HepG2 (cell line): ENCODE results near the gene DDX46. TPM values are rescaled to one million over a fixed set of nuclear protein-coding genes. Genes with fewer than 3 reads are reported as not detected.
A peak's percentile ranks its signal among the peaks of the same experiment; 100 is the strongest.

ENCODE experiments used
- ARNT ChIP-seq: fragments of 450-650 bp; IDR thresholded peaks from 2 replicates; pipeline ENCODE4 v1.6.1; 2017
- ELF4 ChIP-seq: sonication (generic); formaldehyde crosslinking; IDR thresholded peaks from 2 replicates; pipeline ENCODE4 v1.5.0; 2020; ENCODE audit warnings: missing genetic modification reagents, mild to moderate bottlenecking, moderate library complexity, borderline replicate concordance
- GATAD2A ChIP-seq: IDR thresholded peaks from 2 replicates; pipeline ENCODE4 v1.6.1; 2016
- JUND ChIP-seq: sonication (generic); formaldehyde crosslinking; IDR thresholded peaks from 2 replicates; pipeline ENCODE4 v1.8.0; 2022; ENCODE audit warnings: mild to moderate bottlenecking, missing genetic modification reagents
- MAX ChIP-seq: IDR thresholded peaks from 2 replicates; pipeline ENCODE4 v1.6.1; 2012; ENCODE audit warnings: inconsistent platforms
- MXD4 ChIP-seq: IDR thresholded peaks from 2 replicates; pipeline ENCODE4 v1.6.1; 2016; ENCODE audit warnings: mild to moderate bottlenecking, missing biosample characterization, missing genetic modification reagents
- ONECUT2 ChIP-seq: sonication (generic); formaldehyde crosslinking; IDR thresholded peaks from 2 replicates; pipeline ENCODE4 v1.4.0; 2020; ENCODE audit warnings: missing genetic modification reagents
- PAX8 ChIP-seq: sonication (generic); formaldehyde crosslinking; IDR thresholded peaks from 2 replicates; pipeline ENCODE4 v1.8.0; 2022; ENCODE audit warnings: mild to moderate bottlenecking, missing genetic modification reagents, borderline replicate concordance
- RFX1 ChIP-seq: fragments of 450-650 bp; IDR thresholded peaks from 2 replicates; pipeline ENCODE4 v1.6.1; 2017
- SP5 ChIP-seq: IDR thresholded peaks from 2 replicates; pipeline ENCODE4 v1.6.1; 2016; ENCODE audit warnings: low read depth, borderline replicate concordance
- SRSF9 ChIP-seq: fragments of 200-400 bp; formaldehyde crosslinking; IDR thresholded peaks from 2 replicates; pipeline ENCODE4 v1.6.1; 2018; ENCODE audit warnings: borderline replicate concordance, mild to moderate bottlenecking, low read depth, low read length; ENCODE audit not compliant: insufficient read depth, poor library complexity, severe bottlenecking
- ZBTB42 ChIP-seq: sonication (generic); formaldehyde crosslinking; IDR thresholded peaks from 2 replicates; pipeline ENCODE4 v1.5.0; 2020; ENCODE audit warnings: mild to moderate bottlenecking, missing genetic modification reagents
- ZFP1 ChIP-seq: IDR thresholded peaks from 2 replicates; pipeline ENCODE4 v1.6.1; 2016
- ZFX ChIP-seq: sonication (generic); formaldehyde crosslinking; IDR thresholded peaks from 2 replicates; pipeline ENCODE4 v1.4.0; 2020; ENCODE audit warnings: mild to moderate bottlenecking, low read depth, missing genetic modification reagents, moderate library complexity
- ZHX1 ChIP-seq: sonication (generic); formaldehyde crosslinking; IDR thresholded peaks from 2 replicates; pipeline ENCODE4 v1.8.1; 2022; ENCODE audit warnings: low read depth, mild to moderate bottlenecking, missing genetic modification reagents
- ZNF180 ChIP-seq: sonication (generic); formaldehyde crosslinking; IDR thresholded peaks from 2 replicates; pipeline ENCODE4 v1.4.0; 2020; ENCODE audit warnings: low read depth, missing genetic modification reagents, borderline replicate concordance
- ZNF24 ChIP-seq: fragments of 450-650 bp; IDR thresholded peaks from 2 replicates; pipeline ENCODE4 v1.6.1; 2017; ENCODE audit warnings: antibody characterized with exemption, mild to moderate bottlenecking
- ZNF260 ChIP-seq: sonication (generic); formaldehyde crosslinking; IDR thresholded peaks from 2 replicates; pipeline ENCODE4 v1.4.0; 2020; ENCODE audit warnings: missing genetic modification reagents, low read depth, mild to moderate bottlenecking, borderline replicate concordance
- ZNF484 ChIP-seq: sonication (generic); formaldehyde crosslinking; IDR thresholded peaks from 2 replicates; pipeline ENCODE4 v1.5.1; 2020; ENCODE audit warnings: mild to moderate bottlenecking, low read depth, missing genetic modification reagents, borderline replicate concordance
- ZNF512 ChIP-seq: sonication (generic); formaldehyde crosslinking; IDR thresholded peaks from 2 replicates; pipeline ENCODE4 v1.4.0; 2020; ENCODE audit warnings: mild to moderate bottlenecking, missing genetic modification reagents
- ZNF567 ChIP-seq: sonication (generic); formaldehyde crosslinking; IDR thresholded peaks from 2 replicates; pipeline ENCODE4 v1.8.1; 2023; ENCODE audit warnings: mild to moderate bottlenecking, missing genetic modification reagents, borderline replicate concordance
- ZNF746 ChIP-seq: sonication (generic); formaldehyde crosslinking; IDR thresholded peaks from 2 replicates; pipeline ENCODE4 v1.8.0; 2022; ENCODE audit warnings: mild to moderate bottlenecking, missing genetic modification reagents
- ZSCAN22 ChIP-seq: sonication (generic); formaldehyde crosslinking; IDR thresholded peaks from 2 replicates; pipeline ENCODE4 v1.4.0; 2020; ENCODE audit warnings: mild to moderate bottlenecking, missing genetic modification reagents
- ZZZ3 ChIP-seq: sonication (generic); formaldehyde crosslinking; IDR thresholded peaks from 2 replicates; pipeline ENCODE4 v1.4.0; 2020; ENCODE audit warnings: missing genetic modification reagents, mild to moderate bottlenecking, borderline replicate concordance
- polyA plus RNA-seq, 8 experiments: library from polyadenylated mRNA; depleted of rRNA in 3 of 8; stranded (reverse) in 7 of 8; unstranded in 1 of 8; fragments of >200 nt; fragmentation: Illumina TruSeq in 4 of 8; extraction: Trizol in 4 of 8; gene quantifications; 2 replicates each; pipeline versions ENCODE4 v1.2.1 to v1.2.3, GENCODE V29; 2011 to 2016; ENCODE audit warnings: low read depth in 4 of 8, missing spikeins in 1 of 8, mixed read lengths in 1 of 8; ENCODE audit not compliant: insufficient read depth in 1 of 8
- total RNA-seq, 5 experiments: library from RNA; depleted of rRNA; stranded (reverse); fragments of >200 nt; fragmentation: Illumina TruSeq; extraction: Trizol; gene quantifications; 2 replicates each; pipeline ENCODE4 v1.2.3, GENCODE V29; 2016; ENCODE audit warnings: low read depth in 1 of 5
- TF ChIP-seq, protein P1 (sequence below): sonication (generic); formaldehyde crosslinking; IDR thresholded peaks from 2 replicates; pipeline ENCODE4 v1.8.1; 2023; ENCODE audit warnings: mild to moderate bottlenecking, missing genetic modification reagents

The DDX46 gene
- total and polyA plus RNA-seq, 2 of the 13 experiments (the other 11 are each of a cell fraction or from before 2014, with no cell fraction given): 27.3 to 59.3 TPM

- TF ChIP-seq ZNF512 (CRISPR knock-in tag) (no peak), SP5 (CRISPR knock-in tag) (peak; percentile 77), ZFX (peak; percentile 95), ZNF24 (no peak), ARNT (no peak), ZHX1 (CRISPR knock-in tag) (peak; percentile 99), RFX1 (no peak), SRSF9 (no peak), ZNF746 (CRISPR knock-in tag) (peak; percentile 69; the same call in 1 of the 2 replicates), ZNF567 (CRISPR knock-in tag) (peak; percentile 91; the same call in 1 of the 2 replicates), ZNF260 (CRISPR knock-in tag) (no peak), MAX (peak; percentile 98), ELF4 (CRISPR knock-in tag) (no peak), ZNF484 (CRISPR knock-in tag) (no peak), ZSCAN22 (CRISPR knock-in tag) (no peak), ZFP1 (CRISPR knock-in tag) (0 out of 2 replicates have a peak, but pooled peaks have one; percentile 71), ONECUT2 (CRISPR knock-in tag) (no peak), JUND (CRISPR knock-in tag) (0 out of 2 replicates have a peak, but pooled peaks have one; percentile 25), ZZZ3 (peak; percentile 22; the same call in 1 of the 2 replicates), ZBTB42 (CRISPR knock-in tag) (no peak), ZNF180 (CRISPR knock-in tag) (no peak), MXD4 (CRISPR knock-in tag) (peak; percentile 95), PAX8 (CRISPR knock-in tag) (peak; percentile 49; the same call in 1 of the 2 replicates), GATAD2A (peak; percentile 79)
- TF ChIP-seq, protein P1, sequence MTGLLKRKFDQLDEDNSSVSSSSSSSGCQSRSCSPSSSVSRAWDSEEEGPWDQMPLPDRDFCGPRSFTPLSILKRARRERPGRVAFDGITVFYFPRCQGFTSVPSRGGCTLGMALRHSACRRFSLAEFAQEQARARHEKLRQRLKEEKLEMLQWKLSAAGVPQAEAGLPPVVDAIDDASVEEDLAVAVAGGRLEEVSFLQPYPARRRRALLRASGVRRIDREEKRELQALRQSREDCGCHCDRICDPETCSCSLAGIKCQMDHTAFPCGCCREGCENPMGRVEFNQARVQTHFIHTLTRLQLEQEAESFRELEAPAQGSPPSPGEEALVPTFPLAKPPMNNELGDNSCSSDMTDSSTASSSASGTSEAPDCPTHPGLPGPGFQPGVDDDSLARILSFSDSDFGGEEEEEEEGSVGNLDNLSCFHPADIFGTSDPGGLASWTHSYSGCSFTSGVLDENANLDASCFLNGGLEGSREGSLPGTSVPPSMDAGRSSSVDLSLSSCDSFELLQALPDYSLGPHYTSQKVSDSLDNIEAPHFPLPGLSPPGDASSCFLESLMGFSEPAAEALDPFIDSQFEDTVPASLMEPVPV (CRISPR knock-in tag): peak; percentile 65
Measured at GRCh38 chr5:134738133-134738962, 20.2 kb upstream of the DDX46 start, which contains the start of gene CAMLG (continued).
